M059J (cell line): Measurements from ENCODE around the gene STRBP. TPM values are rescaled to one million over a fixed set of nuclear protein-coding genes. Genes with fewer than 3 reads are reported as not detected.
A peak's percentile ranks its signal among the peaks of the same experiment; 100 is the strongest.
"Not testable (repeated sequence)": the region's sequence is repeated elsewhere in the genome, so short reads cannot be mapped to it uniquely, and the experiment has no call there.

Experiments
- DNase-seq: peaks from one replicate; pipeline ENCODE4 v3.0.0-alpha.2; 2012; ENCODE audit warnings: low read depth
- total RNA-seq: library from RNA; depleted of rRNA; stranded (reverse); fragments of >200 nt; shearing (Covaris generic); gene quantifications from 2 replicates; pipeline ENCODE4 v1.2.3, GENCODE V29; 2014

STRBP gene
- total RNA-seq, 1 experiment from 2014 or later = 17.9 TPM

GRCh38 chr9:123191680-123192079 lies 76.7 kb downstream of the STRBP start:
- DNase-seq = peak; percentile 13

GRCh38 chr9:123191260-123191659 lies 77.1 kb downstream of the STRBP start:
- no peak for DNase-seq

GRCh38 chr9:123187131-123187530 lies 81.3 kb downstream of the STRBP start:
- DNase-seq = no peak

- DNase-seq = not testable (repeated sequence)
These were observed 82.4 kb downstream of the STRBP start for GRCh38 chr9:123186029-123186428.

GRCh38 chr9:123176949-123177348 lies 91.4 kb downstream of the STRBP start:
- DNase-seq = no peak

- peak; percentile 74 for DNase-seq
These were observed 92.3 kb downstream of the STRBP start for GRCh38 chr9:123175854-123176629.

GRCh38 chr9:123174887-123175518 lies 93.4 kb downstream of the STRBP start:
- DNase-seq = no peak

DNA sequence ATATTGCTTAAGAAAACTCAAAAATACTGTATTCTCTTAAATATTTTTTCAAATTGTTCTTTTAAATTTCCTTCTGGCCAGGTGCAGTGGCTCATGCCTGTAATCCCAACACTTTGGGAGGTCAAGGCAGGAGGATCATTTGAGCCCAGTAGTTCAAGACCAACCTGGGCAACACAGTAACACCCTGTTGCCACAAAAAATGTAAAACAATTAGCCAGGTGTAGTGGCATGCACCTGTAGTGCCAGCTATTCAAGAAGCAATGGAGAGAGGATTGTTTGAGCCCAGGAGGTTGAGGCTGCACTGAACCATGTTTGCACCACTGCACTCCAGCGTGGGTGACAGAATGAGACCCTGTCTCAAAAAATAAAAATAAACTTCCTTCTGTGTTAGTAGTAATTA lies 94.3 kb downstream of the STRBP start:
- DNase-seq = no peak

GRCh38 chr9:123169926-123170325 lies 98.5 kb downstream of the STRBP start:
- no peak for DNase-seq

- DNase-seq = no peak
These were observed 99.8 kb downstream of the STRBP start for GRCh38 chr9:123168586-123168985.

DNA sequence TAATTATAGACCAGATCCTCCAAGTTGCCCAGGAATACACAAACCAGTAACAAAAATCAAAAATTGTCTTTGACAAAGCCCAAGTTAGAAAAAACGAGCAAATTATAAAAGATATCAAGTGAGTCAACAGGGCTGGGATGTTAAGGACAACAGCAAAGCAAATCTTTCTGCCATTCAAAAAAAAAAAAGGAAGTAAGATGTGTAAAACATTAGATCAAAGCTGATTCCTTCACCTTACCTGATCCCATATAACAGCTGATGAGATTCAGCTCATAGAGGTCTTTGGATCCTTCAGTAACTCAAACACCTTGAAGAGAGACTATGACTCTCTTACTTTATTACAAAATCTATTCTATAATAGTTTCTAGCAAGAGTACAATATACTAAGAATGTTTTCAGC lies 100.9 kb downstream of the STRBP start:
- DNase-seq = no peak

DNA sequence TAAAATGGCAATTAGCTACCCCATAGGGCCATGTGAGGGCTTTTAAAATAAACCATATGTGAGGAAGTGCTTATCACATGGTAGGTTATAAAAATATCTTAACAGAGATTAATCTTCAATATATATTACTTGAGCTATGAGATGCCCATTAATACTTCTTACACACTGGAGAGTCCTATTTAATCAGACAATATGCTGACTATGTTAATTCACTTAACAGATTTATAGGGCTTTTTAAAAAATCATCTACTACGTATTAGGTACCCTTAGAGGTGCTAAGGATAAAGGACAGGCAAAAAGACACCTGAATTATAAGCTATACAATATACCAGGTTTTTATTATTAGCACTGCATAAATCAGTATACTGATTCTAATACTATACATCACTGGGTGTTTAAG lies 102.6 kb downstream of the STRBP start:
- no peak for DNase-seq

DNA sequence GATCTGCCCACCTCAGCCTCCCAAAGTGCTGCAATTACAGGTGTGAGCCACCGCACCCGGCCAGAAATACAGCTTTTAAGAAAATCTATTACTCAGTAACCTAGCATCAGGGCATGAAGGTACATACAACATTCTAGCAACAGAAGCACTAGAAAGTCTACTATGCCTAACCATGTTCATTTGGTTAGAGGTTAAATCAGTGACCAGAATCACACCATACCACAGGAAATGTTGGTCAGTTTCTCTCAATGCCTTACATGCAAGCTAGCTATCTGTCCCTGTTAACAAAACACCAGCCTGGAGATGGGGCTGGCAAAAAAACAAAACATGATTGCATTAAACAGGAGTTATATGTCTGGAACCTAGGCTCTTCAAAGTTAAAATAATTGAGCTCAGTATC lies 104.1 kb downstream of the STRBP start:
- no peak for DNase-seq

DNA sequence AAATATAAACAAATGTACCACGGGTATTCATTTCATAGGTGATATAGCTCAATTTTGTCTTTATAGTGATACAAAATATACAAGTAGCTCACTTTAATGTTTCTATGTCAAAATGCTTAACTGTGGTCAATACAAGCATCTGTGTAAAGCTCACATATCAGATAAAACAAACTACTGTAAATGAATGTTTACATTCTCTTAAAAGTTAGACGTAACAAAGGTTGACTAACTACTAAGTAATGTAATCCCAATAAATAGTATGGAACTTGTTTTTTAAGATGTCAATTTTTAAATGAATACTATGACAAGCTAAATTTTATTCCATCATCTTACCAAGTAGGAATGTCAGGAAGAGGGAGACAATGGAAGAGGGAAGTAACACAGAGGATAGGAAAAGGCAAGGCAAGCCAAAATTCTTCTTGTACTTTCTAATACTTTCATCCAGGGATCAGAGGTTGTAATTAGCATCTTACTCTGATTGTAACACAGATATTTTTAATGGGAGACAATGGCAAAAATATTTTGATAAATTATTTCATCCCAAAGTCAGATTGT lies 105.5 kb downstream of the STRBP start:
- no peak for DNase-seq

- DNase-seq = no peak
These were observed 106.0 kb downstream of the STRBP start for GRCh38 chr9:123162360-123162759.

- no peak for DNase-seq
These were observed 111.2 kb downstream of the STRBP start for GRCh38 chr9:123157221-123157620.

GRCh38 chr9:123150708-123151503 lies 117.5 kb downstream of the STRBP start:
- DNase-seq = peak; percentile 13

GRCh38 chr9:123149067-123149466 lies 119.3 kb downstream of the STRBP start:
- no peak for DNase-seq

- DNase-seq = no peak
These were observed 130.2 kb downstream of the STRBP start for GRCh38 chr9:123138163-123138562.

DNA sequence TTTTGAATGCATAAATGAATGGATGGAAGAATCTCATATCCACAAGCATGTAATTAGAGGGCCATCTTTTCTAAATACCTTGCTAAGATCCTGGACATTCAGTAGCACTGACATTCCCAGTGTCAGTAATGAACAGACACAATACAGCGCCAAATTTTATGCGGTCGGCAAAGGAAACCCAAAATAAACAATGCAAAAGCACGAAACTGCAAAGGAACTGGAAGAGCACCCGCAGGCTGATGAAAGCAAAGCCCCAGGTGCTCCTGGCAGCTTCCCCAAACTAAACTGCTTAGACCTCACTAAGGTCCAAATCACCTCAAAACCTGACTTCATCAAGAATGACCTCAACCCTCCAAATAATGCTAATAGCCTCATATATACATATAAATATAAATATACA lies 133.0 kb downstream of the STRBP start:
- DNase-seq = no peak

DNA sequence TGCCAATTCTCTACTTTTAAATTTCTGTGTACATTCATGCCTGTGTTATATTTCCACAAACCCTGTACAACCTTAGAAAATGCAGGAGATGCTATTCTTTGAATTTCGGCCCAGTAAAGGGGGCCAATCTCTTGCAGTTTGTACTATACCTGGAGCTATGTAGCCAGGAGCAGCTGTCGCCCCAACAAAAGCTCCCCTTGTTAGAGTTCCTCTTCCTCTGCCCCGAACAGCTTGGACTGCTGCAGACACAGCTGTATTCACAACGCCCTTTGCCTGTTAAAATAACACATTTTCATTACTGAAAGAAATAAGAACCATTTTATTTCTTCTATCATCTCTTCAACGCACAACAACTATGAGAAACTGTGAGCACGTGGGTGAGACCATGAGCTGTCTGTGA lies 135.7 kb downstream of the STRBP start:
- no peak for DNase-seq

DNA sequence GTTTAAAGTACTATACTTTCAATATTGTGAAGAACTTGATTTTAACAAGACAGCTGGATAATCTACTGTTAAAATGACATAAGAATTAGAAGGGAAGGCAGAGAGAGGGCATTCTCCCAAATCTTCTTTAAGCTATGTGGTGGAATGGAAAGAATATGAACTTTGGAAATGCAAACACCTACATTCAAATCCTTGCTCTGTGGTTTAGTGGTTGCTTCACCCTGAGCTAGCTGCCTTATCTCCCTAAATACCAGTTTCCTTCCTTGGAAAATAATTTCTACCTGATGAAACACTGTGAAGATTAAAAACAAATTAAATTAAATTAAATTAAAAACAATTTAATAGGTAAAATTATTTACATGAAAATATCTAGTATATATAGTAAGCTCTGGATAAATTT lies 136.4 kb downstream of the STRBP start:
- no peak for DNase-seq
